RWPE2 (cell line): ENCODE results near the gene TMEM184C.
A peak's percentile ranks its signal among the peaks of the same experiment; 100 is the strongest.

Source experiments
- ATAC-seq: fragments of 200-7000 bp; cut with Tn5 transposase; 3 replicates; pipeline ENCODE4 v1.9.1; 2021; ENCODE audit warnings: low read depth
- DNase-seq: peaks from one replicate; pipeline ENCODE4 v3.0.0-alpha.2; 2020; ENCODE audit warnings: low spot score
- H3K27ac ChIP-seq: fragments of 450-650 bp; 2 replicates; pipeline ENCODE4 v1.5.1; 2017; ENCODE audit warnings: mild to moderate bottlenecking; ENCODE audit not compliant: poor library complexity, severe bottlenecking
- H3K27me3 ChIP-seq: fragments of 250-450 bp; sonication (Bioruptor Pico); 2 replicates; pipeline ENCODE4 v1.5.1; 2021; ENCODE audit warnings: mild to moderate bottlenecking, moderate library complexity; ENCODE audit not compliant: insufficient read depth, poor library complexity, severe bottlenecking
- H3K36me3 ChIP-seq: fragments of 250-450 bp; sonication (Bioruptor Pico); 2 replicates; pipeline ENCODE4 v1.5.1; 2020; ENCODE audit warnings: low read depth, mild to moderate bottlenecking, moderate library complexity
- H3K4me1 ChIP-seq: fragments of 250-450 bp; sonication (Bioruptor Pico); 2 replicates; pipeline ENCODE4 v1.5.1; 2021; ENCODE audit warnings: mild to moderate bottlenecking, moderate library complexity; ENCODE audit not compliant: insufficient read depth, poor library complexity, severe bottlenecking
- H3K4me3 ChIP-seq: fragments of 250-450 bp; sonication (Bioruptor Pico); 2 replicates; pipeline ENCODE4 v1.5.1; 2021; ENCODE audit warnings: mild to moderate bottlenecking, moderate library complexity; ENCODE audit not compliant: severe bottlenecking
- H3K9me3 ChIP-seq: fragments of 250-450 bp; sonication (Bioruptor Pico); 2 replicates; pipeline ENCODE4 v1.5.1; 2021; ENCODE audit warnings: mild to moderate bottlenecking, moderate library complexity; ENCODE audit not compliant: severe bottlenecking
- TF ChIP-seq, protein P1 (sequence below): fragments of 450-650 bp; IDR thresholded peaks from one replicate; pipeline ENCODE4 v1.5.1; 2017; ENCODE audit warnings: mild to moderate bottlenecking, moderate library complexity; ENCODE audit not compliant: poor library complexity, severe bottlenecking

TMEM184C gene

DNA sequence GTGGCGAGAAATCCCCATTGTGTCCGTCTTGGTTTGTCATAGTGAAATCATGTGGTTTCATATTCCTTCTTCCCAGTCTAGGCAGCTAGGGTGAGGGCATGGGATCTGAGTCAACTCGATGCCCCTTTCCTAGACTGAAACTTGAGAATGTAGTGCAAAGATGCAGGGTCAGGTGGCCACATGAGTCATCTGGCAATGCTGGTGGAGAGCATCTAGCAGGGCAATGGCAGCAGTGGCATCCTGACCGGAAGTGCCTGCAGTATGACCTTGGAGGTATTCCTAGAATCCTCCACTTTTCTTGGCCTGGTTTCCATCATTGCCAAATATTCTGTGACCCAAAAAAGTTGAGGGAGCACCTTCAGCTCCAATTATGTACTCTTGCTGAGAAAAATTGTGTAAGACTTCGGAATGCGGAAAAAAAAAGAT, 39.1 kb upstream of the TMEM184C start:
- peak; percentile 95 for DNase-seq
- no peak overlapping the region for H3K4me3 ChIP-seq
- ATAC-seq, result peak; percentile 92
- H3K27me3 ChIP-seq, result no peaks in the 10 kb centered on the region
- TF ChIP-seq, protein P1, sequence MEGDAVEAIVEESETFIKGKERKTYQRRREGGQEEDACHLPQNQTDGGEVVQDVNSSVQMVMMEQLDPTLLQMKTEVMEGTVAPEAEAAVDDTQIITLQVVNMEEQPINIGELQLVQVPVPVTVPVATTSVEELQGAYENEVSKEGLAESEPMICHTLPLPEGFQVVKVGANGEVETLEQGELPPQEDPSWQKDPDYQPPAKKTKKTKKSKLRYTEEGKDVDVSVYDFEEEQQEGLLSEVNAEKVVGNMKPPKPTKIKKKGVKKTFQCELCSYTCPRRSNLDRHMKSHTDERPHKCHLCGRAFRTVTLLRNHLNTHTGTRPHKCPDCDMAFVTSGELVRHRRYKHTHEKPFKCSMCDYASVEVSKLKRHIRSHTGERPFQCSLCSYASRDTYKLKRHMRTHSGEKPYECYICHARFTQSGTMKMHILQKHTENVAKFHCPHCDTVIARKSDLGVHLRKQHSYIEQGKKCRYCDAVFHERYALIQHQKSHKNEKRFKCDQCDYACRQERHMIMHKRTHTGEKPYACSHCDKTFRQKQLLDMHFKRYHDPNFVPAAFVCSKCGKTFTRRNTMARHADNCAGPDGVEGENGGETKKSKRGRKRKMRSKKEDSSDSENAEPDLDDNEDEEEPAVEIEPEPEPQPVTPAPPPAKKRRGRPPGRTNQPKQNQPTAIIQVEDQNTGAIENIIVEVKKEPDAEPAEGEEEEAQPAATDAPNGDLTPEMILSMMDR, result no peak
- no peaks in the 10 kb centered on the region for H3K9me3 ChIP-seq
- no peaks in the 10 kb centered on the region for H3K36me3 ChIP-seq
- H3K27ac ChIP-seq, result peak overlapping the region; percentile 68
- H3K4me1 ChIP-seq, result peaks cover 35% of the 10 kb centered on the region

GRCh38 chr4:147578593-147578992, 38.6 kb upstream of the TMEM184C start:
- Histone ChIP-seq H3K27ac (peak overlapping the region; percentile 68), H3K4me1 (peaks cover 35% of the 10 kb centered on the region), H3K36me3 (no peaks in the 10 kb centered on the region), H3K4me3 (no peak overlapping the region), H3K27me3 (no peaks in the 10 kb centered on the region), H3K9me3 (no peaks in the 10 kb centered on the region)
- ATAC-seq, result no peak
- TF ChIP-seq, protein P1, result no peak
- DNase-seq, result no peak

- Histone ChIP-seq H3K4me3 (no peak overlapping the region), H3K27me3 (no peaks in the 10 kb centered on the region), H3K9me3 (no peaks in the 10 kb centered on the region), H3K36me3 (no peaks in the 10 kb centered on the region), H3K27ac (peak overlapping the region; percentile 81), H3K4me1 (peaks cover 35% of the 10 kb centered on the region)
- DNase-seq, result no peak
- TF ChIP-seq, protein P1, result no peak
- no peak for ATAC-seq
These were observed 36.8 kb upstream of the TMEM184C start for GRCh38 chr4:147580396-147580795.

DNA sequence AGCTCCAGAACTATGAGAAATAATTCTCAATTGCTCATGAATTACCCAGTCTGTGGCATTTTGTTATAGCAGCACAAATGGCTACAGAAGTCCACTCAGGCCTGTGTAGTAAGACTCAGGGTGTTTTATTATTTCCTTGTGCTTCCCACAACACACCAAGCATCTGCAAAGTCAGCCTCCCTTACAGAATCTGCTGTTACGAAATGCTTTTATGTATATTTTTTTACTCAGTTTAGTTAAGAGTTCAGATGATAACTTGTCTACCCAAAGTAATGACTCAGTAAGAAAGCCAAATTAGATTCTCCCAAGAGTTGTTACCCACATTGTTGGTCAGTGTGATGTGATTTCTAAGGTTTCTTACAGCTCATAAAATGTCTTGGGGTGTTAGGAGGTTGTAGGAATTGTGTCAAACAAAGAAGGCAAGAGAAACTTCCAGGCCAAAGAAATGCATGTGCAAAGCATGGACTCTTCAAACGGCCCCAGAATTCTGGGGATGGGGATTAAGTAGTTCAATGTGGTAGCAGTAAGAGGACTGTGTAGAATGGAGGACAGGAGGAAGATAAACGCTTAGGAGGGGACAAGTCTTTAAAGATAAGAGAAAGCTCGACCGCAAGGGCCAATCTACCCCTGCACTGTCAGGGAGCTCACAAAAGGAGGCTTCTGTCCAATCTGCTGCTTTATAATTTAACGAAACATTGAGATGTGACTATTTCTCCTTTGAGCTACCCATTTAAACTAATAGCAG, 35.4 kb upstream of the TMEM184C start:
- H3K27ac ChIP-seq, result peak overlapping the region; percentile 81
- no peaks in the 10 kb centered on the region for H3K9me3 ChIP-seq
- no peak for ATAC-seq
- no peaks in the 10 kb centered on the region for H3K27me3 ChIP-seq
- TF ChIP-seq, protein P1, result no peak
- H3K4me3 ChIP-seq, result no peak overlapping the region
- DNase-seq, result no peak
- H3K36me3 ChIP-seq, result no peaks in the 10 kb centered on the region
- H3K4me1 ChIP-seq, result peaks cover 35% of the 10 kb centered on the region
